Mucosa of descending colon (tissue), 3 donors: ENCODE measurements around the gene GPLD1. TPM values are rescaled to one million over a fixed set of nuclear protein-coding genes. Genes with fewer than 3 reads are reported as not detected.

Experiments used
- ATAC-seq: fragments of 200-7000 bp; cut with Tn5 transposase; one replicate; pipeline ENCODE4 v1.9.1; 2020; ENCODE audit warnings: mild to moderate bottlenecking, moderate library complexity
- DNase-seq, 3 donors: peaks; one replicate each; pipeline ENCODE4 v3.0.0-alpha.2; 2020
- H3K36me3 ChIP-seq: fragments of 200-600 bp; one replicate; pipeline ENCODE4 v1.8.0; 2021; ENCODE audit warnings: low read depth, mild to moderate bottlenecking
- H3K4me1 ChIP-seq: fragments of 200-600 bp; one replicate; pipeline ENCODE4 v1.8.0; 2021; ENCODE audit warnings: low read depth, mild to moderate bottlenecking
- H3K4me3 ChIP-seq: fragments of 200-600 bp; one replicate; pipeline ENCODE4 v1.8.0; 2021; ENCODE audit warnings: mild to moderate bottlenecking
- H3K9me3 ChIP-seq: fragments of 200-600 bp; one replicate; pipeline ENCODE4 v1.8.0; 2021; ENCODE audit warnings: mild to moderate bottlenecking
- intact Hi-C, 2 donors: fragments of 100-400 bp; cut with DNase I in 1 of 2; cut with micrococcal nuclease in 1 of 2; formaldehyde crosslinking; loops; one replicate each; pipeline versions ENCODE4 v1.11.0 to v1.11.1; 2022; cut with DNase I, micrococcal nuclease
- total RNA-seq, 3 donors: library from RNA; stranded (reverse); fragmentation: NEBNext Ultra II Directional in 2 of 3; extraction: Animal tissue kit (Norgen Biotek cat#: 25700) in 2 of 3; gene quantifications; one replicate each; pipeline versions ENCODE4 v1.2.1 to v1.2.4, GENCODE V29; 2021 to 2023
- TF ChIP-seq, protein P1 (sequence below): fragments of 200-600 bp; IDR thresholded peaks from one replicate; pipeline ENCODE4 v1.8.0; 2022; ENCODE audit warnings: antibody characterized with exemption, mild to moderate bottlenecking
- donor health status: DM: no; HTN: no; CAD: no; lungs with moderate emphysema.
- donor health status: DM: no; HTN: no; CAD: no.
- donor health status: DM: no; HTN: yes; CAD: no.

Gene GPLD1
- total RNA-seq, 3 donors from 2014 or later, result 0.36 to 5.8 (median 1.8) TPM

DNA sequence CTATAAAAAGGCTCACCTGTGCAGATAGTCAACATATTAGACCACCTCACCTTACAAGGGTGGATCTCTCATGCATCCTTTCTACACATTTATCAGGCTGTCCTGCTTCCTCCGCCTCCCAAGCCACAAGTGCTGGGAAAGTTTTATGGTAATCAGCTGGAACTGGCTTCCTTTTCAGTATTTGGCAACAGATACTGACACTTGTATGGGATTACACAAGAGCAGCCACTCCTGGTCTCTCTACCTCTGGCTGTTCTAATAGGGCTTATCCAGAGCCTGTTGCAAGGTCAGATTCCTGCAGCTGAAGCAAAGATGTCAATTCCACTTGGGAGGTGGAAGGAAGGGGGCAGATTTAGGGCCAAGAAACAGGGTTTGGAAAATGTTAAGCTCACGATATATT lies 503 bp upstream of the GPLD1 start:
- DNase-seq (no peak), ATAC-seq (no peak)
- Histone ChIP-seq H3K4me1 (peaks cover 7% of the 10 kb centered on the region), H3K4me3 (no peak overlapping the region), H3K9me3 (no peaks in the 10 kb centered on the region), H3K36me3 (no peaks in the 10 kb centered on the region)
- intact Hi-C loops, result no loop called here
- TF ChIP-seq, protein P1, sequence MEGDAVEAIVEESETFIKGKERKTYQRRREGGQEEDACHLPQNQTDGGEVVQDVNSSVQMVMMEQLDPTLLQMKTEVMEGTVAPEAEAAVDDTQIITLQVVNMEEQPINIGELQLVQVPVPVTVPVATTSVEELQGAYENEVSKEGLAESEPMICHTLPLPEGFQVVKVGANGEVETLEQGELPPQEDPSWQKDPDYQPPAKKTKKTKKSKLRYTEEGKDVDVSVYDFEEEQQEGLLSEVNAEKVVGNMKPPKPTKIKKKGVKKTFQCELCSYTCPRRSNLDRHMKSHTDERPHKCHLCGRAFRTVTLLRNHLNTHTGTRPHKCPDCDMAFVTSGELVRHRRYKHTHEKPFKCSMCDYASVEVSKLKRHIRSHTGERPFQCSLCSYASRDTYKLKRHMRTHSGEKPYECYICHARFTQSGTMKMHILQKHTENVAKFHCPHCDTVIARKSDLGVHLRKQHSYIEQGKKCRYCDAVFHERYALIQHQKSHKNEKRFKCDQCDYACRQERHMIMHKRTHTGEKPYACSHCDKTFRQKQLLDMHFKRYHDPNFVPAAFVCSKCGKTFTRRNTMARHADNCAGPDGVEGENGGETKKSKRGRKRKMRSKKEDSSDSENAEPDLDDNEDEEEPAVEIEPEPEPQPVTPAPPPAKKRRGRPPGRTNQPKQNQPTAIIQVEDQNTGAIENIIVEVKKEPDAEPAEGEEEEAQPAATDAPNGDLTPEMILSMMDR, result no peak

GRCh38 chr6:24486065-24486464 lies 3.3 kb downstream of the GPLD1 start:
- intact Hi-C loops, result no loop called here
- Histone ChIP-seq H3K9me3 (no peaks in the 10 kb centered on the region), H3K36me3 (no peaks in the 10 kb centered on the region), H3K4me1 (no peaks in the 10 kb centered on the region), H3K4me3 (no peak overlapping the region)
- TF ChIP-seq, protein P1, result no peak
- DNase-seq (no peak), ATAC-seq (no peak)

GRCh38 chr6:24484657-24485323 lies 4.6 kb downstream of the GPLD1 start:
- intact Hi-C loops, result no loop called here
- TF ChIP-seq, protein P1, result no peak
- DNase-seq (no peak), ATAC-seq (no peak)
- no peaks in the 10 kb centered on the region for H3K36me3 ChIP-seq
- H3K4me1 ChIP-seq, result no peaks in the 10 kb centered on the region
- H3K9me3 ChIP-seq, result no peaks in the 10 kb centered on the region
- no peak overlapping the region for H3K4me3 ChIP-seq

DNA sequence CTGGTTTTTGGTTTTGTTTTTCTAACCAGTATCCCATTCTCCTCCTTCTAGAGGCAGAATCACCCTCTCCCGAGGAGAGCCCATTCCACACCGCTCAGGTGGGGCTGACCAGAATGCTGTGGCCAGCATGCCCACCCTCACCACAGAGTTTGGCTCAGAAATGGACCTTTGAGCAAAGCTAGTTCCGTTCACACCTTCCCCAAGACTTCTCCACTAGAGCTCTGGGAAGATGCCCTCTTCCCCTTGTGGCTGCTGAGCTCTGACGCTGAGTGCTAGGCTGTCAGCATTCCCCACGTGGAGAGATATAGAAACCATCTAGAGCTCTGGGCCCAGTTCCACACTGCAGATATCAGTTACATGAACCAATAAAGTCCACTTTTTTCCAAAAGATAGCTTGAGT lies 7.9 kb downstream of the GPLD1 start:
- intact Hi-C loops, result no loop called here
- TF ChIP-seq, protein P1, result no peak
- Histone ChIP-seq H3K36me3 (no peaks in the 10 kb centered on the region), H3K4me1 (no peaks in the 10 kb centered on the region), H3K9me3 (no peaks in the 10 kb centered on the region), H3K4me3 (no peak overlapping the region)
- DNase-seq, result no peak
- ATAC-seq, result no peak

GRCh38 chr6:24480705-24481104 lies 8.7 kb downstream of the GPLD1 start:
- intact Hi-C loops, result no loop called here
- H3K36me3 ChIP-seq, result no peaks in the 10 kb centered on the region
- H3K4me1 ChIP-seq, result no peaks in the 10 kb centered on the region
- ATAC-seq (no peak), DNase-seq (no peak)
- no peaks in the 10 kb centered on the region for H3K9me3 ChIP-seq
- no peak overlapping the region for H3K4me3 ChIP-seq
- TF ChIP-seq, protein P1, result no peak

GRCh38 chr6:24478903-24479302 lies 10.5 kb downstream of the GPLD1 start:
- H3K9me3 ChIP-seq, result no peaks in the 10 kb centered on the region
- no peak overlapping the region for H3K4me3 ChIP-seq
- no peak for ATAC-seq
- intact Hi-C loops, result no loop called here
- H3K36me3 ChIP-seq, result no peaks in the 10 kb centered on the region
- H3K4me1 ChIP-seq, result no peaks in the 10 kb centered on the region
- TF ChIP-seq, protein P1, result no peak
- no peak for DNase-seq
